IMR-90 (cell line): ENCODE results near the gene WNT7B. TPM values are rescaled to one million over a fixed set of nuclear protein-coding genes. Genes with fewer than 3 reads are reported as not detected.

Experiments
- ATAC-seq: fragments of 200-7000 bp; cut with Tn5 transposase; 2 replicates; pipeline ENCODE4 v1.9.1; 2020; ENCODE audit warnings: low read depth, mild to moderate bottlenecking, moderate library complexity
- BruUV-seq: library from RNA; stranded (reverse); fragments of 400-500 nt; replicated peaks from 2 replicates; lab custom pipeline; 2021; lab: Mats Ljungman, UMichigan
- CTCF ChIA-PET: fragments of 300-600 bp; formaldehyde crosslinking; extraction: SDS; loops from one replicate; lab custom pipeline; 2021; ENCODE audit warnings: antibody characterized with exemption; lab: Yijun Ruan, JAX
- POLR2A ChIA-PET: fragments of 300-600 bp; sonication (Branson Sonifier 250); formaldehyde crosslinking; loops from one replicate; lab custom pipeline; 2022; ENCODE audit warnings: antibody characterized with exemption; ENCODE audit not compliant: unreplicated experiment; lab: Charles Lee
- DNase-seq: peaks from one replicate; pipeline ENCODE4 v3.0.0; 2013
- H2AFZ ChIP-seq: replicated peaks from 2 replicates; pipeline ENCODE3; 2013; ENCODE audit warnings: low read length, mild to moderate bottlenecking; ENCODE audit not compliant: poor library complexity
- H2AK5ac ChIP-seq: 2 replicates; pipeline ENCODE4 v1.6.1; 2013; ENCODE audit warnings: low read depth, low read length, inconsistent platforms
- H2AK9ac ChIP-seq: replicated peaks from 2 replicates; pipeline ENCODE3; 2013; ENCODE audit warnings: mild to moderate bottlenecking, low read depth, low read length, moderate library complexity; ENCODE audit not compliant: poor library complexity
- H2BK120ac ChIP-seq: 2 replicates; pipeline ENCODE4 v1.6.1; 2013; ENCODE audit warnings: low read depth, low read length, inconsistent platforms
- H2BK15ac ChIP-seq: 3 replicates; pipeline ENCODE4 v1.6.1; 2013; ENCODE audit warnings: low read depth, low read length, inconsistent platforms
- H2BK20ac ChIP-seq: 2 replicates; pipeline ENCODE4 v1.6.1; 2013; ENCODE audit warnings: low read depth, mild to moderate bottlenecking, inconsistent platforms, low read length, moderate library complexity
- H2BK5ac ChIP-seq: 2 replicates; pipeline ENCODE4 v1.6.1; 2013; ENCODE audit warnings: mild to moderate bottlenecking, low read depth, low read length, inconsistent platforms; ENCODE audit not compliant: poor library complexity, severe bottlenecking
- H3K14ac ChIP-seq: replicated peaks from 2 replicates; pipeline ENCODE4 v1.6.1; 2013; ENCODE audit warnings: low read depth, low read length, inconsistent platforms
- H3K18ac ChIP-seq: 2 replicates; pipeline ENCODE4 v1.6.1; 2013; ENCODE audit warnings: low read depth, low read length, control low read depth
- H3K23ac ChIP-seq: 2 replicates; pipeline ENCODE4 v1.6.1; 2013; ENCODE audit warnings: low read depth, low read length, inconsistent platforms
- H3K27ac ChIP-seq: 2 replicates; pipeline ENCODE4 v1.5.1; 2013; ENCODE audit warnings: mild to moderate bottlenecking, control low read depth, low read length; ENCODE audit not compliant: insufficient read depth
- H3K27me3 ChIP-seq: 2 replicates; pipeline ENCODE4 v1.6.1; 2013; ENCODE audit warnings: low read length; ENCODE audit not compliant: control insufficient read depth, insufficient read depth
- H3K36me3 ChIP-seq: 2 replicates; pipeline ENCODE4 v1.6.1; 2013; ENCODE audit warnings: low read length, mixed read lengths; ENCODE audit not compliant: control insufficient read depth, insufficient read depth
- H3K4ac ChIP-seq: 2 replicates; pipeline ENCODE4 v1.6.1; 2013; ENCODE audit warnings: low read depth, low read length, inconsistent platforms
- H3K4me1 ChIP-seq: 2 replicates; pipeline ENCODE4 v1.6.1; 2013; ENCODE audit warnings: low read length, mixed read lengths; ENCODE audit not compliant: control insufficient read depth, insufficient read depth
- H3K4me2 ChIP-seq: 2 replicates; pipeline ENCODE4 v1.6.1; 2013; ENCODE audit warnings: low read depth, mild to moderate bottlenecking, control low read depth, low read length, moderate library complexity
- H3K4me3 ChIP-seq: 2 replicates; pipeline ENCODE4 v1.5.1; 2013; ENCODE audit warnings: low read depth, mild to moderate bottlenecking, control low read depth, low read length, moderate library complexity; ENCODE audit not compliant: insufficient read depth
- H3K56ac ChIP-seq: 2 replicates; pipeline ENCODE4 v1.6.1; 2013; ENCODE audit warnings: low read length, inconsistent platforms; ENCODE audit not compliant: insufficient read depth; ENCODE audit errors: extremely low read depth
- H3K79me1 ChIP-seq, 2 experiments: 2 replicates each; pipeline ENCODE4 v1.6.1; 2013; ENCODE audit warnings: low read length in 2 of 2, inconsistent platforms in 1 of 2, low read depth in 1 of 2
- H3K9ac ChIP-seq: 2 replicates; pipeline ENCODE4 v1.6.1; 2013; ENCODE audit warnings: low read depth, low read length, control low read depth
- H3K9me1 ChIP-seq: 2 replicates; pipeline ENCODE4 v1.6.1; 2013; ENCODE audit warnings: low read length, inconsistent platforms; ENCODE audit not compliant: insufficient read depth
- H3K9me3 ChIP-seq: 2 replicates; pipeline ENCODE4 v1.6.1; 2013; ENCODE audit warnings: low read length; ENCODE audit not compliant: control insufficient read depth, insufficient read depth
- H4K20me1 ChIP-seq: 2 replicates; pipeline ENCODE4 v1.6.1; 2013; ENCODE audit warnings: low read length, inconsistent platforms; ENCODE audit not compliant: insufficient read depth
- H4K5ac ChIP-seq: 2 replicates; pipeline ENCODE4 v1.6.1; 2013; ENCODE audit warnings: mild to moderate bottlenecking, low read depth, low read length, control low read depth
- H4K8ac ChIP-seq, 2 experiments: 2 replicates each; pipeline ENCODE4 v1.6.1; 2013; ENCODE audit warnings: low read depth in 2 of 2, low read length in 2 of 2, control low read depth in 1 of 2, inconsistent platforms in 1 of 2
- H4K91ac ChIP-seq: 2 replicates; pipeline ENCODE4 v1.6.1; 2013; ENCODE audit warnings: low read depth, low read length, inconsistent platforms; ENCODE audit not compliant: insufficient read depth
- ELK1 ChIP-seq: fragments of 150-350 bp; IDR thresholded peaks from 2 replicates; pipeline ENCODE4 v1.6.1; 2016; ENCODE audit warnings: low read depth, mild to moderate bottlenecking, low read length, moderate library complexity, borderline replicate concordance
- MAZ ChIP-seq: IDR thresholded peaks from 2 replicates; pipeline ENCODE4 v1.6.1; 2012; ENCODE audit warnings: low read depth, mild to moderate bottlenecking, low read length, improper control_type of control experiment, moderate library complexity, borderline replicate concordance
- POLR2A ChIP-seq: IDR thresholded peaks from 2 replicates; pipeline ENCODE4 v1.6.1; 2012; ENCODE audit warnings: mild to moderate bottlenecking, low read depth, low read length
- RCOR1 ChIP-seq: IDR thresholded peaks from 2 replicates; pipeline ENCODE4 v1.6.1; 2012; ENCODE audit warnings: mild to moderate bottlenecking, low read length, improper control_type of control experiment; ENCODE audit not compliant: insufficient replicate concordance
- RFX5 ChIP-seq: IDR thresholded peaks from 2 replicates; pipeline ENCODE4 v1.8.0; 2012; ENCODE audit warnings: low read depth, mild to moderate bottlenecking, low read length, moderate library complexity
- WGBS, 2 experiments: methylation state at CpG; one replicate each; pipeline versions ENCODE4 v1.1.5 to v1.1.7; 2013; ENCODE audit warnings: missing lambda C conversion rate in 2 of 2; ENCODE audit not compliant: insufficient read length in 1 of 2; ENCODE audit errors: extremely low coverage in 2 of 2; 5-methylcytosine and 5-hydroxymethylcytosine counted together
- dilution Hi-C: fragments of 300-500 bp; cut with HindIII; formaldehyde crosslinking; loops from one replicate; pipeline ENCODE4 v1.14.3; 2018; ENCODE audit warnings: low sequenced_read_pairs; ENCODE audit not compliant: unreplicated experiment
- in situ Hi-C: fragments of 300-500 bp; cut with MboI; formaldehyde crosslinking; loops from 3 replicates; pipeline ENCODE4 v1.14.3; 2019; ENCODE audit warnings: low sequenced_read_pairs, inconsistent platforms, mixed read lengths
- intact Hi-C: fragments of 100-400 bp; cut with micrococcal nuclease; formaldehyde crosslinking; loops from 2 replicates; pipeline ENCODE4 v1.10.0; 2022
- polyA plus RNA-seq, 3 experiments: library from polyadenylated mRNA; depleted of rRNA; stranded (reverse); fragments of >200 nt; gene quantifications; 2 replicates each; pipeline ENCODE4 v1.2.3, GENCODE V29; 2012; ENCODE audit warnings: low replicate concordance in 1 of 3
- total RNA-seq: library from RNA; depleted of rRNA; stranded (reverse); fragments of >200 nt; gene quantifications from 2 replicates; pipeline ENCODE4 v1.2.3, GENCODE V29; 2012

The WNT7B gene
- total and polyA plus RNA-seq, 2 of the 4 experiments (the other 2 are of a cell fraction): under 0.01 to 0.15 TPM

- Histone ChIP-seq H3K27ac (no peak overlapping the region), H3K4me2 (no peak overlapping the region; the same call in 1 of the 2 replicates), H3K56ac (no peak overlapping the region), H3K79me1 (no peaks in the 10 kb centered on the region), H3K27me3 (peaks cover 72% of the 10 kb centered on the region), H3K9me3 (no peaks in the 10 kb centered on the region), H2BK5ac (no peak overlapping the region), H3K4me1 (no peaks in the 10 kb centered on the region), H4K20me1 (no peaks in the 10 kb centered on the region; the same call in 1 of the 2 replicates), H3K9me1 (no peaks in the 10 kb centered on the region), H3K14ac (no peak overlapping the region), H3K9ac (no peak overlapping the region), H3K18ac (no peak overlapping the region), H3K23ac (no peak overlapping the region), H2BK15ac (no peak overlapping the region), H2AK9ac (peak overlapping the region; percentile 9), H4K5ac (no peak overlapping the region), H2AK5ac (no peak overlapping the region), H4K8ac (no peak overlapping the region), H2BK20ac (no peak overlapping the region), H3K36me3 (no peaks in the 10 kb centered on the region), H4K91ac (no peak overlapping the region), H3K4me3 (no peak overlapping the region), H3K4ac (no peak overlapping the region), H2BK120ac (no peak overlapping the region), H2AFZ (peak overlapping the region; percentile 70)
- WGBS, 2 experiments: 15% methylated on average over 24 of the region's 49 CpGs; no CpG with 5 or more reads in 1 of the 2 experiments
- DNase-seq (no peak), ATAC-seq (peak; percentile 59)
- in situ Hi-C loops (no loop called here), dilution Hi-C loops (no loop called here), intact Hi-C loops (no loop called here)
- POLR2A ChIA-PET: no interaction called here
- no TSS peak for BruUV-seq
- no peak for TF ChIP-seq POLR2A
- TF ChIP-seq RCOR1: no peak
- no peak for TF ChIP-seq ELK1
- TF ChIP-seq MAZ: no peak
- TF ChIP-seq RFX5: no peak
- CTCF ChIA-PET: no interaction called here
These were observed 96.0 kb downstream of the WNT7B start for GRCh38 chr22:45880716-45881523.
